ENCODE measurements around the gene LRP1. TPM values are rescaled to one million over a fixed set of nuclear protein-coding genes. Genes with fewer than 3 reads are reported as not detected.

Gene LRP1
- total RNA-seq, 3 donors from 2014 or later (not counting 1 experiment from before 2014, with no cell fraction given) = 6.7 to 13.1 (median 9.5) TPM

- H3K4me3 ChIP-seq (ENCODE audit: low read length) = no peak overlapping the region
- 72% methylated on average over 6 of the region's 6 CpGs for WGBS (ENCODE audit: insufficient coverage)
- DNase-seq (no peak), ATAC-seq (no peak)
- Mint-ChIP-seq H3K27me3 (ENCODE audit: low read depth in 2 of 2) (peaks cover under 1 to 3% of the 10 kb centered on the region in 2 donors), H3K4me1 (no peaks in the 10 kb centered on the region), H3K4me3 (no peak overlapping the region), H3K9me3 (no peaks in the 10 kb centered on the region), H3K27ac (no peak overlapping the region), H3K36me3 (no peaks in the 10 kb centered on the region)
- no peaks in the 10 kb centered on the region for H3K27me3 ChIP-seq (ENCODE audit: control insufficient read depth, insufficient read depth, low read length)
- no peaks in the 10 kb centered on the region for H3K9me3 ChIP-seq (ENCODE audit: control insufficient read depth, insufficient read depth, low read length)
- no peaks in the 10 kb centered on the region for H3K36me3 ChIP-seq (ENCODE audit: control insufficient read depth, insufficient read depth, low read length)
- H3K4me1 ChIP-seq (ENCODE audit: control insufficient read depth, insufficient read depth, low read length) = no peaks in the 10 kb centered on the region
- no peak for TF ChIP-seq CTCF (IDR thresholded peaks at IDR 0.05)
- intact Hi-C loops (cut with micrococcal nuclease) = no loop called here
- H3K27ac ChIP-seq (ENCODE audit: low read length) = no peak overlapping the region
These were observed 61.8 kb downstream of the LRP1 start for GRCh38 chr12:57190037-57190436.

- Histone ChIP-seq H3K4me1 (ENCODE audit: control insufficient read depth, insufficient read depth, low read length) (peaks cover 7% of the 10 kb centered on the region), H3K4me3 (ENCODE audit: low read length) (no peak overlapping the region), H3K36me3 (ENCODE audit: control insufficient read depth, insufficient read depth, low read length) (no peaks in the 10 kb centered on the region), H3K9me3 (ENCODE audit: control insufficient read depth, insufficient read depth, low read length) (no peaks in the 10 kb centered on the region), H3K27me3 (ENCODE audit: control insufficient read depth, insufficient read depth, low read length) (no peaks in the 10 kb centered on the region), H3K27ac (ENCODE audit: low read length) (no peak overlapping the region)
- intact Hi-C loops (cut with micrococcal nuclease) = no loop called here
- no peak for TF ChIP-seq CTCF (IDR thresholded peaks at IDR 0.05)
- peaks cover 3 to 7% of the 10 kb centered on the region in 2 donors for H3K27me3 Mint-ChIP-seq (ENCODE audit: low read depth in 2 of 2)
- DNase-seq (no peak), ATAC-seq (no peak)
- H3K9me3 Mint-ChIP-seq = no peaks in the 10 kb centered on the region
- no peaks in the 10 kb centered on the region for H3K36me3 Mint-ChIP-seq
- H3K4me3 Mint-ChIP-seq = no peak overlapping the region
- 94% methylated on average over 23 of the region's 23 CpGs for WGBS (ENCODE audit: insufficient coverage)
- no peak overlapping the region for H3K27ac Mint-ChIP-seq
- H3K4me1 Mint-ChIP-seq = peaks cover 1 to 4% of the 10 kb centered on the region in 2 donors
These were observed 62.5 kb downstream of the LRP1 start for GRCh38 chr12:57190821-57191220.

GRCh38 chr12:57191410-57191809 lies 63.1 kb downstream of the LRP1 start:
- WGBS (ENCODE audit: insufficient coverage) = 92% methylated on average over 11 of the region's 11 CpGs
- peaks cover 12% of the 10 kb centered on the region for H3K4me1 ChIP-seq (ENCODE audit: control insufficient read depth, insufficient read depth, low read length)
- Mint-ChIP-seq H3K4me3 (no peak overlapping the region), H3K27ac (no peak overlapping the region), H3K4me1 (peaks cover 7 to 10% of the 10 kb centered on the region in 2 donors), H3K27me3 (ENCODE audit: low read depth in 2 of 2) (peaks cover 5 to 7% of the 10 kb centered on the region in 2 donors), H3K36me3 (no peaks in the 10 kb centered on the region), H3K9me3 (no peaks in the 10 kb centered on the region)
- DNase-seq (no peak), ATAC-seq (no peak)
- H3K27ac ChIP-seq (ENCODE audit: low read length) = no peak overlapping the region
- intact Hi-C loops (cut with micrococcal nuclease) = no loop called here
- H3K4me3 ChIP-seq (ENCODE audit: low read length) = no peak overlapping the region
- no peaks in the 10 kb centered on the region for H3K36me3 ChIP-seq (ENCODE audit: control insufficient read depth, insufficient read depth, low read length)
- no peak for TF ChIP-seq CTCF (IDR thresholded peaks at IDR 0.05)
- H3K27me3 ChIP-seq (ENCODE audit: control insufficient read depth, insufficient read depth, low read length) = no peaks in the 10 kb centered on the region
- no peaks in the 10 kb centered on the region for H3K9me3 ChIP-seq (ENCODE audit: control insufficient read depth, insufficient read depth, low read length)

- ATAC-seq (no peak), DNase-seq (no peak)
- H3K27me3 ChIP-seq (ENCODE audit: control insufficient read depth, insufficient read depth, low read length) = no peaks in the 10 kb centered on the region
- Mint-ChIP-seq H3K4me1 (peaks cover 9 to 13% of the 10 kb centered on the region in 2 donors), H3K36me3 (no peaks in the 10 kb centered on the region), H3K9me3 (no peaks in the 10 kb centered on the region), H3K27me3 (ENCODE audit: low read depth in 2 of 2) (peaks cover 7 to 14% of the 10 kb centered on the region in 2 donors), H3K4me3 (no peak overlapping the region), H3K27ac (no peak overlapping the region)
- H3K9me3 ChIP-seq (ENCODE audit: control insufficient read depth, insufficient read depth, low read length) = no peaks in the 10 kb centered on the region
- H3K36me3 ChIP-seq (ENCODE audit: control insufficient read depth, insufficient read depth, low read length) = no peaks in the 10 kb centered on the region
- peaks cover 17% of the 10 kb centered on the region for H3K4me1 ChIP-seq (ENCODE audit: control insufficient read depth, insufficient read depth, low read length)
- WGBS (ENCODE audit: insufficient coverage) = 94% methylated on average over 16 of the region's 16 CpGs
- H3K4me3 ChIP-seq (ENCODE audit: low read length) = no peak overlapping the region
- intact Hi-C loops (cut with micrococcal nuclease) = no loop called here
- TF ChIP-seq CTCF (IDR thresholded peaks at IDR 0.05) = no peak
- H3K27ac ChIP-seq (ENCODE audit: low read length) = no peak overlapping the region
These were observed 64.6 kb downstream of the LRP1 start for GRCh38 chr12:57192920-57193319.
